Loucy (cell line): ENCODE measurements around the gene KRT1.
A peak's percentile ranks its signal among the peaks of the same experiment; 100 is the strongest.

ENCODE experiments used
- H2AFZ ChIP-seq: fragments of 200-600 bp; sonication (generic); 2 replicates; pipeline ENCODE4 v1.6.0; 2016; ENCODE audit warnings: antibody characterized with exemption, mild to moderate bottlenecking, low read length, moderate library complexity
- H3F3A ChIP-seq: fragments of 200-600 bp; 2 replicates; pipeline ENCODE4 v1.6.0; 2016; ENCODE audit warnings: antibody characterized with exemption, low read depth, mild to moderate bottlenecking
- H3K27me3 ChIP-seq: fragments of 200-600 bp; sonication (generic); 2 replicates; pipeline ENCODE4 v1.6.1; 2014; ENCODE audit warnings: low read length, mild to moderate bottlenecking; ENCODE audit not compliant: insufficient read depth, poor library complexity, severe bottlenecking
- H3K36me3 ChIP-seq: fragments of 200-600 bp; sonication (generic); 2 replicates; pipeline ENCODE4 v1.6.1; 2016; ENCODE audit warnings: low read length; ENCODE audit not compliant: insufficient read depth
- H3K4me1 ChIP-seq: fragments of 200-600 bp; sonication (generic); 2 replicates; pipeline ENCODE4 v1.5.1; 2014; ENCODE audit warnings: low read length, mild to moderate bottlenecking; ENCODE audit not compliant: insufficient read depth, poor library complexity, severe bottlenecking
- H3K4me2 ChIP-seq: fragments of 200-600 bp; sonication (generic); 2 replicates; pipeline ENCODE4 v1.6.0; 2014; ENCODE audit warnings: antibody characterized with exemption, low read length, low read depth, mild to moderate bottlenecking; ENCODE audit not compliant: poor library complexity, severe bottlenecking
- H3K4me3 ChIP-seq: fragments of 200-600 bp; sonication (generic); 2 replicates; pipeline ENCODE4 v1.5.1; 2014; ENCODE audit warnings: low read length, mild to moderate bottlenecking, mixed read lengths; ENCODE audit not compliant: poor library complexity, severe bottlenecking
- H3K79me2 ChIP-seq: fragments of 200-600 bp; sonication (generic); 2 replicates; pipeline ENCODE4 v1.6.1; 2014; ENCODE audit warnings: low read length; ENCODE audit not compliant: insufficient read depth
- H3K9ac ChIP-seq: fragments of 200-600 bp; sonication (generic); 2 replicates; pipeline ENCODE4 v1.6.0; 2014; ENCODE audit warnings: mild to moderate bottlenecking, low read depth, low read length, moderate library complexity; ENCODE audit not compliant: poor library complexity, severe bottlenecking
- H3K9me2 ChIP-seq: fragments of 200-600 bp; sonication (generic); replicated peaks from 2 replicates; pipeline ENCODE4 v1.6.1; 2016; ENCODE audit warnings: low read depth, low read length, mixed read lengths
- H3K9me3 ChIP-seq: fragments of 200-600 bp; sonication (generic); 2 replicates; pipeline ENCODE4 v1.6.1; 2014; ENCODE audit warnings: mild to moderate bottlenecking, antibody characterized with exemption, low read length, low read depth; ENCODE audit not compliant: insufficient read depth
- H4K20me1 ChIP-seq: fragments of 200-600 bp; sonication (generic); 2 replicates; pipeline ENCODE4 v1.6.0; 2014; ENCODE audit warnings: antibody characterized with exemption, low read length, mild to moderate bottlenecking; ENCODE audit not compliant: insufficient read depth, poor library complexity, severe bottlenecking
- EZH2phosphoT487 ChIP-seq: fragments of 200-600 bp; IDR thresholded peaks from 2 replicates; pipeline ENCODE4 v1.6.1; 2018; ENCODE audit warnings: antibody characterized with exemption, mild to moderate bottlenecking, moderate library complexity, borderline replicate concordance
- TF ChIP-seq, protein P1 (sequence below): fragments of 200-600 bp; sonication (generic); conservative IDR thresholded peaks from 2 replicates; pipeline ENCODE4 v1.5.1; 2014; ENCODE audit warnings: mild to moderate bottlenecking, antibody characterized with exemption, low read length

KRT1 gene

DNA sequence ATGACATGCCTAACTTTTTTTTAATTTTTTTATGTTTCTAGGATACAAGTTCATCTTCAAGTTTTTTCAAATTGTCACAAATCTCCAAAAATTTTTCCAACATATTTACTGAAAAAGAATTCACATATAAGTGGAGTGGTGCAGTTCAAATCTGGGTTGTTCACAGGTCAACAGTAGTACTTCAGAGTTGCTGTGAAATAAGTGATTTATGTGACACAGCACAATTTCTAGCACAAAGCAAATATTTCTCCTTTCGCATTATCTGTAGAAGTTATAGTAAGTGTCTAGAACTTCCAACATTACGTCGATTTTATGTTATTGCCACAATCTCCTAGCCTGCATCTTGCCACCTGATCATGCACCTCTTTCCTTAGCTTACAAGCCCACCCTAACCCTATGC lies 18.5 kb downstream of the KRT1 start:
- H3K36me3 ChIP-seq: no peaks in the 10 kb centered on the region
- H3K4me3 ChIP-seq: no peak overlapping the region
- no peaks in the 10 kb centered on the region for H3F3A ChIP-seq
- H3K9me3 ChIP-seq: no peaks in the 10 kb centered on the region
- H3K79me2 ChIP-seq: no peaks in the 10 kb centered on the region
- H3K27me3 ChIP-seq: no peaks in the 10 kb centered on the region
- no peak overlapping the region for H2AFZ ChIP-seq
- peak overlapping the region; percentile 17 for H3K9ac ChIP-seq
- H3K4me1 ChIP-seq: peaks cover 48% of the 10 kb centered on the region
- H4K20me1 ChIP-seq: no peaks in the 10 kb centered on the region
- H3K4me2 ChIP-seq: peak overlapping the region; percentile 47
- TF ChIP-seq EZH2phosphoT487: no peak
- TF ChIP-seq, protein P1, sequence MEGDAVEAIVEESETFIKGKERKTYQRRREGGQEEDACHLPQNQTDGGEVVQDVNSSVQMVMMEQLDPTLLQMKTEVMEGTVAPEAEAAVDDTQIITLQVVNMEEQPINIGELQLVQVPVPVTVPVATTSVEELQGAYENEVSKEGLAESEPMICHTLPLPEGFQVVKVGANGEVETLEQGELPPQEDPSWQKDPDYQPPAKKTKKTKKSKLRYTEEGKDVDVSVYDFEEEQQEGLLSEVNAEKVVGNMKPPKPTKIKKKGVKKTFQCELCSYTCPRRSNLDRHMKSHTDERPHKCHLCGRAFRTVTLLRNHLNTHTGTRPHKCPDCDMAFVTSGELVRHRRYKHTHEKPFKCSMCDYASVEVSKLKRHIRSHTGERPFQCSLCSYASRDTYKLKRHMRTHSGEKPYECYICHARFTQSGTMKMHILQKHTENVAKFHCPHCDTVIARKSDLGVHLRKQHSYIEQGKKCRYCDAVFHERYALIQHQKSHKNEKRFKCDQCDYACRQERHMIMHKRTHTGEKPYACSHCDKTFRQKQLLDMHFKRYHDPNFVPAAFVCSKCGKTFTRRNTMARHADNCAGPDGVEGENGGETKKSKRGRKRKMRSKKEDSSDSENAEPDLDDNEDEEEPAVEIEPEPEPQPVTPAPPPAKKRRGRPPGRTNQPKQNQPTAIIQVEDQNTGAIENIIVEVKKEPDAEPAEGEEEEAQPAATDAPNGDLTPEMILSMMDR: no peak
- H3K9me2 ChIP-seq: no peaks in the 10 kb centered on the region

DNA sequence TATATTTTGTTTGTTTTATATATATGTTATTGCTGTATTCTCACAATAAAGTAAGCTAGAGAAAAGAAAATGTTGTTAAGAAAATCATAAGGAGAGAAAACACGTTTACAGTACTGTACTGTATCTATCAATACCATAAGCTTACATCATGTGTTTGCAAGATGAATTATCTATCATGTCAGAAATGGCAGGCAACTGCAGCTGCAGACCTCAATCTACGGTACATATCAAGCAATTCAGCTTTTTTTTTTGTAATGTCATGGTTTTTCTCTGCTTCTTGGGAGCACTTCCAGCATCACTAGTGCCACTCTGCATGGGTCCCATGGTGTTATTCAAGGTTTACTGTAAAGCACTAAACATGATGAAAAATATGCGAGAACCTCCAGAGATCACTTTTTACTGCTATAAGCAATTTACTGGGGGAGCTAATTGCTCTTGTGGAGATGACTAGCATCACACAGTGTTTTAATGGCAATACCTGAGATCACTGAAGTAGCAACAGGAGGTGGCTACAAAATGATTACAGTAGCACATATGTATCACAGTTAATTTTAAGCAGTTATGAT lies 19.2 kb downstream of the KRT1 start:
- Histone ChIP-seq H3K27me3 (no peaks in the 10 kb centered on the region), H3K36me3 (no peaks in the 10 kb centered on the region), H3K4me2 (no peak overlapping the region), H3K79me2 (no peaks in the 10 kb centered on the region), H3K9ac (no peak overlapping the region), H3K4me3 (no peak overlapping the region), H3K9me2 (no peaks in the 10 kb centered on the region), H2AFZ (no peak overlapping the region), H4K20me1 (no peaks in the 10 kb centered on the region), H3F3A (no peaks in the 10 kb centered on the region), H3K9me3 (no peaks in the 10 kb centered on the region), H3K4me1 (peaks cover 48% of the 10 kb centered on the region)
- no peak for TF ChIP-seq EZH2phosphoT487
- TF ChIP-seq, protein P1: no peak

DNA sequence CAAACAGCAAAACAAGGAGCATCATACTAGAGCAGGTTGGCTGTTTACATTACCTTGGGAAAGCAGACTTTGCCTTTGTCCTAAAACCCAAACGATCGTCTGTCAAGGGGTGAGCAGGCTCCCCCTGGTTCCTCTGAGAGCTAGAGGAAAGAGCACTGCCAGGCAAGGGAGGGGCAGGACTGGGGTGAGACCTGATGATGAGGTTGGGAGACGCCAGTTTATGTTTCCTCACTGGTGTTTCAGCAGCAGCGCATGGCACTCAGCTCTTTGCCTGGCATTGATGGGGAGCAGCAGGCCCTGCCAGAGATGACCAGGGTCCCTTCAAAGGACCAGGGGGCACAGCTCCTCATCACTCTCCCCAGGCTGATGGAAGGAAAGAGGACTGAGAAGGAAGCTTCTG lies 20.3 kb downstream of the KRT1 start:
- Histone ChIP-seq H2AFZ (peak overlapping the region; percentile 24; the same call in 1 of the 2 replicates), H3K4me1 (peaks cover 48% of the 10 kb centered on the region), H3K27me3 (no peaks in the 10 kb centered on the region)

More for the DNA sequence above, 20.3 kb downstream of the KRT1 start:
- Histone ChIP-seq H3K9me3 (no peaks in the 10 kb centered on the region), H3K4me3 (no peak overlapping the region), H3K9ac (peak overlapping the region; percentile 3), H3F3A (no peaks in the 10 kb centered on the region), H3K36me3 (no peaks in the 10 kb centered on the region), H3K4me2 (no peak overlapping the region), H3K79me2 (no peaks in the 10 kb centered on the region), H4K20me1 (no peaks in the 10 kb centered on the region), H3K9me2 (no peaks in the 10 kb centered on the region)
- TF ChIP-seq, protein P1: no peak
